Mucosa of rectum (tissue), 2 donors: ENCODE data around the gene CPPED1.

Experiments used
- H3K27ac ChIP-seq, 2 donors: one replicate each; pipeline ENCODE4 v1.7.0; 2013; ENCODE audit warnings: inconsistent platforms in 2 of 2, low read depth in 2 of 2, low read length in 2 of 2
- H3K27me3 ChIP-seq, 2 donors: one replicate each; pipeline ENCODE4 v1.7.0; 2013; ENCODE audit warnings: low read length in 2 of 2; ENCODE audit not compliant: control insufficient read depth in 2 of 2, insufficient read depth in 2 of 2
- H3K36me3 ChIP-seq, 2 donors: one replicate each; pipeline ENCODE4 v1.7.0; 2013; ENCODE audit warnings: low read length in 2 of 2; ENCODE audit not compliant: control insufficient read depth in 2 of 2, insufficient read depth in 2 of 2
- H3K4me1 ChIP-seq, 2 donors: one replicate each; pipeline ENCODE4 v1.7.0; 2013; ENCODE audit warnings: low read length in 2 of 2, mild to moderate bottlenecking in 1 of 2; ENCODE audit not compliant: control insufficient read depth in 2 of 2, insufficient read depth in 2 of 2
- H3K4me3 ChIP-seq, 2 donors: one replicate each; pipeline ENCODE4 v1.7.0; 2013; ENCODE audit warnings: low read length in 2 of 2
- H3K9ac ChIP-seq, 2 donors: one replicate each; pipeline ENCODE4 v1.7.0; 2013; ENCODE audit warnings: low read length in 2 of 2, low read depth in 1 of 2, mild to moderate bottlenecking in 1 of 2
- H3K9me3 ChIP-seq, 2 donors: one replicate each; pipeline ENCODE4 v1.7.0; 2013; ENCODE audit warnings: low read length in 2 of 2; ENCODE audit not compliant: control insufficient read depth in 2 of 2
- donor health status: healthy.
- donor health status: Normal muscosa, but diverticular disease.

CPPED1 gene

GRCh38 chr16:12690024-12690423, 113.7 kb downstream of the CPPED1 start:
- Histone ChIP-seq H3K4me3 (no peak overlapping the region), H3K27me3 (no peaks in the 10 kb centered on the region), H3K9ac (no peak overlapping the region), H3K9me3 (no peaks in the 10 kb centered on the region), H3K27ac (no peak overlapping the region), H3K36me3 (peaks cover 0 to 2% of the 10 kb centered on the region in 2 donors), H3K4me1 (no peaks in the 10 kb centered on the region)

GRCh38 chr16:12688951-12689850, 114.5 kb downstream of the CPPED1 start:
- Histone ChIP-seq H3K4me3 (no peak overlapping the region), H3K27me3 (no peaks in the 10 kb centered on the region), H3K9ac (no peak overlapping the region), H3K9me3 (no peaks in the 10 kb centered on the region), H3K4me1 (no peaks in the 10 kb centered on the region), H3K27ac (no peak overlapping the region), H3K36me3 (peaks cover 0 to 2% of the 10 kb centered on the region in 2 donors)

GRCh38 chr16:12685806-12686205, 117.9 kb downstream of the CPPED1 start:
- H3K4me3 ChIP-seq: no peak overlapping the region
- no peak overlapping the region for H3K27ac ChIP-seq
- no peaks in the 10 kb centered on the region for H3K9me3 ChIP-seq
- H3K9ac ChIP-seq: no peak overlapping the region
- no peaks in the 10 kb centered on the region for H3K4me1 ChIP-seq
- H3K36me3 ChIP-seq: peaks cover 0 to 2% of the 10 kb centered on the region in 2 donors
- H3K27me3 ChIP-seq: no peaks in the 10 kb centered on the region

- no peaks in the 10 kb centered on the region for H3K9me3 ChIP-seq
- H3K27me3 ChIP-seq: no peaks in the 10 kb centered on the region
- H3K4me1 ChIP-seq: no peaks in the 10 kb centered on the region
- no peaks in the 10 kb centered on the region for H3K36me3 ChIP-seq
- H3K27ac ChIP-seq: no peak overlapping the region
- H3K4me3 ChIP-seq: no peak overlapping the region
- no peak overlapping the region for H3K9ac ChIP-seq
Measured at GRCh38 chr16:12682432-12683165, 121.1 kb downstream of the CPPED1 start.

GRCh38 chr16:12681653-12682052, 122.0 kb downstream of the CPPED1 start:
- no peaks in the 10 kb centered on the region for H3K27me3 ChIP-seq
- H3K4me1 ChIP-seq: no peaks in the 10 kb centered on the region
- no peak overlapping the region for H3K4me3 ChIP-seq
- H3K9me3 ChIP-seq: no peaks in the 10 kb centered on the region
- H3K27ac ChIP-seq: no peak overlapping the region
- no peaks in the 10 kb centered on the region for H3K36me3 ChIP-seq
- no peak overlapping the region for H3K9ac ChIP-seq

- no peak overlapping the region for H3K9ac ChIP-seq
- H3K4me1 ChIP-seq: no peaks in the 10 kb centered on the region
- H3K27me3 ChIP-seq: no peaks in the 10 kb centered on the region
- H3K4me3 ChIP-seq: no peak overlapping the region
- no peak overlapping the region for H3K27ac ChIP-seq
- H3K36me3 ChIP-seq: no peaks in the 10 kb centered on the region
- H3K9me3 ChIP-seq: no peaks in the 10 kb centered on the region
Measured at GRCh38 chr16:12680531-12680930, 123.2 kb downstream of the CPPED1 start.

- H3K9me3 ChIP-seq: no peaks in the 10 kb centered on the region
- no peak overlapping the region for H3K4me3 ChIP-seq
- no peaks in the 10 kb centered on the region for H3K4me1 ChIP-seq
- H3K9ac ChIP-seq: no peak overlapping the region
- H3K27me3 ChIP-seq: no peaks in the 10 kb centered on the region
- no peaks in the 10 kb centered on the region for H3K36me3 ChIP-seq
- no peak overlapping the region for H3K27ac ChIP-seq
Measured at GRCh38 chr16:12679660-12680272, 123.9 kb downstream of the CPPED1 start.

- Histone ChIP-seq H3K9ac (no peak overlapping the region), H3K27ac (no peak overlapping the region), H3K27me3 (no peaks in the 10 kb centered on the region), H3K9me3 (no peaks in the 10 kb centered on the region), H3K4me1 (no peaks in the 10 kb centered on the region), H3K36me3 (no peaks in the 10 kb centered on the region), H3K4me3 (no peak overlapping the region)
Measured at GRCh38 chr16:12678983-12679382, 124.7 kb downstream of the CPPED1 start.

- no peak overlapping the region for H3K4me3 ChIP-seq
- no peaks in the 10 kb centered on the region for H3K27me3 ChIP-seq
- no peak overlapping the region for H3K9ac ChIP-seq
- H3K36me3 ChIP-seq: no peaks in the 10 kb centered on the region
- no peaks in the 10 kb centered on the region for H3K4me1 ChIP-seq
- no peak overlapping the region for H3K27ac ChIP-seq
- no peaks in the 10 kb centered on the region for H3K9me3 ChIP-seq
Measured at GRCh38 chr16:12677502-12677901, 126.2 kb downstream of the CPPED1 start.

GRCh38 chr16:12675852-12676251, 127.8 kb downstream of the CPPED1 start:
- no peak overlapping the region for H3K4me3 ChIP-seq
- no peaks in the 10 kb centered on the region for H3K36me3 ChIP-seq
- H3K9ac ChIP-seq: no peak overlapping the region
- no peaks in the 10 kb centered on the region for H3K4me1 ChIP-seq
- no peak overlapping the region for H3K27ac ChIP-seq
- no peaks in the 10 kb centered on the region for H3K27me3 ChIP-seq
- no peaks in the 10 kb centered on the region for H3K9me3 ChIP-seq
